ENCODE measurements around the gene NLRC5. TPM values are rescaled to one million over a fixed set of nuclear protein-coding genes. Genes with fewer than 3 reads are reported as not detected.

NLRC5 gene
- total RNA-seq, 1 donor from 2014 or later = 44.9 TPM

DNA sequence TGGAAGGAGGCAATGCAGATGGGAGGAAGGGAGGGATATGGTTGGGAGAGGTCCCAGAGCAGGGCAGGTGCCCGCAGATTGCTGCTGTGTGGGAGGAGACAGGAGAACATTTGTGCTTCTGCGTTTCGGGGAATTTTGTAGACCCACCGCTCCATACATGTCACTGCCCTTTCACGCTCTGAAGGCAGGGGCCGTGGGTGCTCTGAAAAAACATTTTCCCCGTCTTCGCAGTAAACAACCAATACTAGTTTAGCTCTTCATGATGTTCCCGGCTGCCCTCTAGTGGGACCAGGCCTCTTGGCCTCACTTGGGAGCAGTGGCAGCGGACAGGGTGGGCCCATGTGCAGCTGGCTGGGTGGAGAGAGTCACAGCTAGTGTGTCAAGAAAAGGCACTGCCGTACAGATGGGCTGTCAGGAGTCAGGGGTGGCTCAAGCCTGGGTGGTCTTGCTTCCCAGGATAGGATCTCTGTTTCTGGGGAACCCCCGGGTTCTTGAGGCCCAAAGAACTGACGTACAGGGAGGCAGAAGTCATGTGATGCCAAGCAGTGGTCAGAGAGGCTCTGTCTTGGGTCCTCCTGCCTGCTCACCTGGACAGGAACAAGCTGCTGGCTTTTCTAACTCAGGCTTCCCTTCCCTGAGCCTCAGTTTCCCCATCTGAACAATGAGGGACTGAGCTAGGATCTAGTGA, 56.5 kb downstream of the NLRC5 start:
- Histone ChIP-seq H3K9me3 (no peaks in the 10 kb centered on the region), H3K27me3 (no peaks in the 10 kb centered on the region), H3K36me3 (peaks cover 8% of the 10 kb centered on the region), H3K4me1 (peaks cover 15% of the 10 kb centered on the region), H3K27ac (no peak overlapping the region), H3K4me3 (no peak overlapping the region)
- DNase-seq = no peak
- TF ChIP-seq, protein P1, sequence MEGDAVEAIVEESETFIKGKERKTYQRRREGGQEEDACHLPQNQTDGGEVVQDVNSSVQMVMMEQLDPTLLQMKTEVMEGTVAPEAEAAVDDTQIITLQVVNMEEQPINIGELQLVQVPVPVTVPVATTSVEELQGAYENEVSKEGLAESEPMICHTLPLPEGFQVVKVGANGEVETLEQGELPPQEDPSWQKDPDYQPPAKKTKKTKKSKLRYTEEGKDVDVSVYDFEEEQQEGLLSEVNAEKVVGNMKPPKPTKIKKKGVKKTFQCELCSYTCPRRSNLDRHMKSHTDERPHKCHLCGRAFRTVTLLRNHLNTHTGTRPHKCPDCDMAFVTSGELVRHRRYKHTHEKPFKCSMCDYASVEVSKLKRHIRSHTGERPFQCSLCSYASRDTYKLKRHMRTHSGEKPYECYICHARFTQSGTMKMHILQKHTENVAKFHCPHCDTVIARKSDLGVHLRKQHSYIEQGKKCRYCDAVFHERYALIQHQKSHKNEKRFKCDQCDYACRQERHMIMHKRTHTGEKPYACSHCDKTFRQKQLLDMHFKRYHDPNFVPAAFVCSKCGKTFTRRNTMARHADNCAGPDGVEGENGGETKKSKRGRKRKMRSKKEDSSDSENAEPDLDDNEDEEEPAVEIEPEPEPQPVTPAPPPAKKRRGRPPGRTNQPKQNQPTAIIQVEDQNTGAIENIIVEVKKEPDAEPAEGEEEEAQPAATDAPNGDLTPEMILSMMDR (IDR thresholded peaks at IDR 0.05) = peak; percentile 59
- intact Hi-C loops (cut with DNase I) = no loop called here
- peak; percentile 64 for ATAC-seq

DNA sequence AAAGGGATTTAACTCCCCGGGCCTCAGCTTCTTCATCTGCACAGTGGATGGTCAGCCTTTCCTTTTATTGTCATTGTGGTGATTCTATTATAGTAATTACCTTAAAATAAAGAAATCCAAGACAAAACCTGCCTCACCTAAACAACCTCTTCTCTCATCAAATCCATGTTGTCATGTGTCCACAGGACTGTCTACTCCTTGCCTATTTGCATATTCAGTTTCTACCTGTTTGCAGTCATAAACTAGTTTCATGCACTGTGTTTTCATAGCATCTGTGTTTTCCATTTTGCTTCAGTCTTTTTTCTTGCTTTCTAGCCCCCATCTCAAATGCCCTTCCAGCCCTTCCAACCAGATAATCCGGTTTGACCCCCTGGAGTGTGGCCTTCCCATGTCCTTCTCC, 58.7 kb downstream of the NLRC5 start:
- H3K4me1 ChIP-seq = no peaks in the 10 kb centered on the region
- no peaks in the 10 kb centered on the region for H3K27me3 ChIP-seq
- no peaks in the 10 kb centered on the region for H3K9me3 ChIP-seq
- intact Hi-C loops (cut with DNase I) = no loop called here
- H3K36me3 ChIP-seq = peaks cover 8% of the 10 kb centered on the region
- DNase-seq (no peak), ATAC-seq (no peak)
- H3K4me3 ChIP-seq = no peak overlapping the region
- TF ChIP-seq, protein P1 (IDR thresholded peaks at IDR 0.05) = no peak
- H3K27ac ChIP-seq = no peak overlapping the region

DNA sequence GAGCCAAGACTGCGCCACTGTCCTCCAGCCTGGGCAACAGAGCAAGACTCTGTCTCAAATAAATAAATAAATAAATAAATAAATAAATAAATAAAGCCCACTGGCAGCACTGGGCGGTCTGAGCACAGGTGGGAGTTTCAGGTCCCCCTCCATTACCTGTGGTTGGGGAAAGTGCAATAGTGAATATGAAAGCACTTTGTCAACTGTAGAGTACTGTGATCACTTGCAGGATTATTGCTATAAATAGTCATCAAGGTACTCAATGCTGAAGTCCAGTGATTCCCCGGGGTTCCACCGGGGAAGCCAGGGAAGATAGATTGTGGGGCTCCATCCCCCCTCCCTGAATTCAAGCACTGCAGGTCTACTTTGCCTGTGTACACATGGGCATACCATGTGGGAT, 60.3 kb downstream of the NLRC5 start:
- Histone ChIP-seq H3K27ac (no peak overlapping the region), H3K9me3 (no peaks in the 10 kb centered on the region), H3K27me3 (no peaks in the 10 kb centered on the region), H3K4me3 (no peak overlapping the region), H3K4me1 (no peaks in the 10 kb centered on the region), H3K36me3 (peaks cover 8% of the 10 kb centered on the region)
- no peak for DNase-seq
- TF ChIP-seq, protein P1 (IDR thresholded peaks at IDR 0.05) = no peak
- intact Hi-C loops (cut with DNase I) = no loop called here
- ATAC-seq = no peak

DNA sequence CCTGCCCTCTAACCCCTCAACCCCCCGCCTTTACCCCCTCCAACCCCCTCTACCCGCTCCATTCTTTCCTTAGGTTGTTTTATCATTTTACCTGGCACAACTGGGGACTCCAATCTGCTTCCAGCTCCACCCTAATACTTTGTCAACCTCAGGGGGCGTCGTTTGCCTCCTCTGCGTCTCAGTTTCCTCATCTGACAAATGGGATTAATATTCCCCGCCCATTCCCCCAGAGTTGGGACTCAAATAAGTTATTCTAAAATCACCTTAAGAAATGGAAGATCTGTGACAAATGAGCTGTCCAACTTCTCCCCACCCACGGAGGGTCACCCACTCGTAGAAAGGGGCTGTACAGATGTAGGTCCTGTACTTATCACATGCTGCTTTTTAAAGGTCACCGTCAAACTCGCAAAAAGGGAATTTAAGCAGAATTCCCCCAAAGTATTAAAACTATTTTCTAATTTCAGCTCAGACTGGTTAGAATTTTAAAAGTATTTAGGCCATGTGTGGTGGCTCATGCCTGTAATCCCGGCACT, 62.4 kb downstream of the NLRC5 start:
- ATAC-seq (no peak), DNase-seq (no peak)
- TF ChIP-seq, protein P1 (IDR thresholded peaks at IDR 0.05) = no peak
- Histone ChIP-seq H3K36me3 (peaks cover 16% of the 10 kb centered on the region), H3K4me1 (no peaks in the 10 kb centered on the region), H3K4me3 (no peak overlapping the region), H3K27ac (no peak overlapping the region), H3K27me3 (no peaks in the 10 kb centered on the region), H3K9me3 (no peaks in the 10 kb centered on the region)
- intact Hi-C loops (cut with DNase I) = no loop called here

DNA sequence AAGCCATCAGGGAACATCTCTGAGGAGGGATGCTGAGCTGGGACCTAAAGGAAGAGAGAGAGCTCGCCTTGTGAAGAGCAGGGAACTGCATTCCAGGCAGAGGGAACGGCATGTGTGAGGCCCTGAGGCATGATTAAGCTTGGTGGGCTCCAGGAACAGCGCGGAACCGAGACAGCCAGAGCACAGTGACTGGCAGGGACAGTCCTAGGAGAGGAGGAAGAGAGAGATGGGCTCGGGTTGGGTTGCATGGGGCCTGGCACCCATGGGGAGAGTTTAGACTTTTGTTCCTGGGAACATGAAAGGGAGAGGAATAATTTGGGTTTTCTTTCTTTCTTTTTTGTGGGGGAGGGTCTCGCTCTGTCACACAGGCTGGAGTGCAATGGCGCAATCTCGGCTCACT, 63.8 kb downstream of the NLRC5 start:
- H3K27me3 ChIP-seq = no peaks in the 10 kb centered on the region
- intact Hi-C loops (cut with DNase I) = no loop called here
- H3K27ac ChIP-seq = no peak overlapping the region
- TF ChIP-seq, protein P1 (IDR thresholded peaks at IDR 0.05) = no peak
- H3K36me3 ChIP-seq = peaks cover 8% of the 10 kb centered on the region
- H3K4me1 ChIP-seq = no peaks in the 10 kb centered on the region
- no peak for DNase-seq
- no peaks in the 10 kb centered on the region for H3K9me3 ChIP-seq
- no peak overlapping the region for H3K4me3 ChIP-seq
- no peak for ATAC-seq
